ENCODE data around the gene HSD17B2.

GRCh38 chr16:82024316-82024715 is 10.7 kb upstream of the HSD17B2 start:
- TF ChIP-seq CTCF (IDR thresholded peaks at IDR 0.05) (no peak), POLR2AphosphoS5 (IDR thresholded peaks at IDR 0.05) (no peak)

Measured in suprapubic skin (tissue), 3 donors.